Measurements from ENCODE around the gene NONO.
"Not testable (repeated sequence)": the region's sequence is repeated elsewhere in the genome, so short reads cannot be mapped to it uniquely, and the experiment has no call there.

NONO gene

DNA sequence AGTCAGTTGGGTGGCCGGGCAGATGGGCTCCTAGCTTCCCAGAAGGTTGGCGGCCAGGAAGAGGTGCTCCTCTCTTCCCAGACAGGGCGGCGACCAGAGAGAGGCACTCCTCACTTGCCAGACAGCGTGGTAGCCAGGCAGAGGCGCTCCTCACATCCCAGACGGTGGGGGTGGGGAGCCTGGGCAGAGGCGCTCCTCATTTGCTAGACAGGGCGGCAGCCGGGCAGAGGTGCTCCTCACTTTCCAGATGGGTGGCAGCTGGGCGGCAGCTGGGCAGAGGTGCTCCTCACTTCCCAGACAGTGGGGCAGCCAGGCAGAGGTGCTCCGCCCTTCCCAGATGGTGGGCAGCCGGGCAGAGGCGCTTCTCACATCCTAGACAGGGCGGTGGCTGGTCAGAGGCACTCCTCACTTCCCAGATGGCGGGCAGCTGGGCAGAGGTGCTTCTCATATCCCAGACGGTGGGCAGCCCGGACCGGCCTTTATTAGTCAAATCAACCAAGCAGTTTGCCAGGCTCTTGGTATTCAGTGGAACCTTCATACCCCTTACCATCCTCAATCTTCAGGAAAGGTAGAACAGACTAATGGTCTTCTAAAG is 13.5 kb upstream of the NONO start:
- Histone ChIP-seq H3K27ac (ENCODE audit: low read length) (no peak overlapping the region), H3K79me2 (ENCODE audit: low read length) (no peaks in the 10 kb centered on the region), H3K4me2 (ENCODE audit: low read length) (no peak overlapping the region), H3K4me3 (ENCODE audit: low read length) (no peak overlapping the region), H3K9ac (ENCODE audit: low read length) (no peak overlapping the region), H4K20me1 (ENCODE audit: insufficient read depth, low read length) (no peaks in the 10 kb centered on the region), H3K27me3 (ENCODE audit: low read depth, low read length) (no peaks in the 10 kb centered on the region), H2AFZ (ENCODE audit: low read depth, low read length) (no peak overlapping the region), H3K36me3 (replicated peaks; ENCODE audit: low read depth, low read length) (no peaks in the 10 kb centered on the region), H3K9me3 (ENCODE audit: insufficient read depth, low read length) (no peaks in the 10 kb centered on the region), H3K4me1 (ENCODE audit: low read length) (no peaks in the 10 kb centered on the region)
- no peak for TF ChIP-seq CTCF (IDR thresholded peaks at IDR 0.05; ENCODE audit: low read depth, low read length)
- TF ChIP-seq EZH2phosphoT487 (IDR thresholded peaks at IDR 0.05; ENCODE audit: low read depth): no peak

DNA sequence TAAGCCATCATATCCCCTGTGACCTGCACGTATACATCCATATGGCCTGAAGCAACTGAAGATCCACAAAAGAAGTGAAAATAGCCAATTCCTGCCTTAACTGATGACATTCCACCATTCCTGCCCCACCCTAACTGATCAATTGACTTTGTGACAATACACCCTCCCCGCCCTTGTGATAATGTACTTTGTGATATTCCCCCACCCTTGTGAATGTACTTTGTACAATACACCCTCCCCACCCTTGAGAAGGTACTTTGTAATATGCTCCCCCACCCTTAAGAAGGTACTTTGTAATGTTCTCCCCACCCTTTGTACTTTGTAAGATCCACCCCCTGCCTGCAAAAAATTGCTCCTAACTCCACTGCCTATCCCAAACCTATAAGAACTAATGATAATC is 11.1 kb upstream of the NONO start:
- H3K27me3 ChIP-seq (ENCODE audit: low read depth, low read length); H3K36me3 ChIP-seq (replicated peaks; ENCODE audit: low read depth, low read length); H3K4me3 ChIP-seq (ENCODE audit: low read length); H3K79me2 ChIP-seq (ENCODE audit: low read length); H2AFZ ChIP-seq (ENCODE audit: low read depth, low read length); H3K27ac ChIP-seq (ENCODE audit: low read length); H4K20me1 ChIP-seq (ENCODE audit: insufficient read depth, low read length); H3K4me1 ChIP-seq (ENCODE audit: low read length); H3K4me2 ChIP-seq (ENCODE audit: low read length); H3K9me3 ChIP-seq (ENCODE audit: insufficient read depth, low read length); H3K9ac ChIP-seq (ENCODE audit: low read length): not testable (repeated sequence)

DNA sequence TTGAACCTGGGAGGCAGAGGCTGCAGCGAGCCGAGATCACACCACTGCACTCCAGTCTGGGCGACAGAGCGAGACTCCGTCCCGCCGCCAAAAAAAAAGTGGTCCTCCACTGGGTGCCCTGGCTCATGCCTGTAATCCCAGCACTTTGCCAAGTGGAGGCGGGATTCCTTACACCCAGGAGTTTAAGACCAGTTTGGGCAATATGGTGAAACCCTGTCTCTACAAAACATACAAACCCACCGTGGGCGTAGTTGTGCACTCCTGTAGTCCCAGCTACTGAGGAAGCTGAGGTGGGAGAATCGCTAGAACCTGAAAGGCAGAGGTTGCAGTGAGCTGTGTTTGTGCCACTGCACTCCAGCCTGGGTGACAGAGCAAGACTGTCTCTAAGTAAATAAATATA is 2.1 kb upstream of the NONO start:
- Histone ChIP-seq H3K36me3 (replicated peaks; ENCODE audit: low read depth, low read length) (peaks cover 17% of the 10 kb centered on the region), H4K20me1 (ENCODE audit: insufficient read depth, low read length) (peaks cover 21% of the 10 kb centered on the region), H3K79me2 (ENCODE audit: low read length) (peaks cover 29% of the 10 kb centered on the region), H3K4me1 (ENCODE audit: low read length) (peaks cover 14% of the 10 kb centered on the region)
- H3K27me3 ChIP-seq (ENCODE audit: low read depth, low read length); H3K27ac ChIP-seq (ENCODE audit: low read length); H2AFZ ChIP-seq (ENCODE audit: low read depth, low read length); H3K4me3 ChIP-seq (ENCODE audit: low read length); H3K9me3 ChIP-seq (ENCODE audit: insufficient read depth, low read length); H3K4me2 ChIP-seq (ENCODE audit: low read length); H3K9ac ChIP-seq (ENCODE audit: low read length): not testable (repeated sequence)

- peak overlapping the region; percentile 92 for H3K27ac ChIP-seq (ENCODE audit: low read length)
- peaks cover 35% of the 10 kb centered on the region for H4K20me1 ChIP-seq (ENCODE audit: insufficient read depth, low read length)
- peak overlapping the region; percentile 83 for H3K9ac ChIP-seq (ENCODE audit: low read length)
- TF ChIP-seq EZH2phosphoT487 (IDR thresholded peaks at IDR 0.05; ENCODE audit: low read depth): no peak
- no peak for TF ChIP-seq CTCF (IDR thresholded peaks at IDR 0.05; ENCODE audit: low read depth, low read length)
- H3K4me2 ChIP-seq (ENCODE audit: low read length): peak overlapping the region; percentile 91
- H3K27me3 ChIP-seq (ENCODE audit: low read depth, low read length): no peaks in the 10 kb centered on the region
- no peaks in the 10 kb centered on the region for H3K9me3 ChIP-seq (ENCODE audit: insufficient read depth, low read length)
- peak overlapping the region; percentile 84 for H2AFZ ChIP-seq (ENCODE audit: low read depth, low read length)
- H3K79me2 ChIP-seq (ENCODE audit: low read length): peaks cover 44% of the 10 kb centered on the region
- H3K36me3 ChIP-seq (replicated peaks; ENCODE audit: low read depth, low read length): peaks cover 23% of the 10 kb centered on the region
- peaks cover 16% of the 10 kb centered on the region for H3K4me1 ChIP-seq (ENCODE audit: low read length)
- peak overlapping the region; percentile 89 for H3K4me3 ChIP-seq (ENCODE audit: low read length)
These were observed 677 bp upstream of the NONO start for GRCh38 chrX:71282514-71283402.

DNA sequence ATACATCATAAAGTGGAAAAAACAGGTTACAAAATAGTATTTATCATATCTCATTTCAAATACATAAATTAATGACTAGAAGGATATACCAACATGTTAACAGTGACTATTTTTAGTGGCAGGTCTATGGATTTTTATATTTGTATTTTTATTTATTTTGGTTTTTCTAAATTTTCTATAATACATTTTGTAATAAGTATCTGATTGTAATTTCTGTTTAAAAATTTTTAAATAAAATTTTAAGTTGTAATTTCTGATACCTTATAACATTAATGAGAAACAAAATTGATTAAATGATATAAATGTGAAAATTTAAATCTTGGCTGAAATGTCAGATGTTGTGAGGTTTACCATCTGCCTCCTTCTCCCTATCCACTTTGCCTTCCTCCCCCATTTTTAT is 2.5 kb downstream of the NONO start:
- peak overlapping the region; percentile 92 for H3K4me2 ChIP-seq (ENCODE audit: low read length)
- H3K36me3 ChIP-seq (replicated peaks; ENCODE audit: low read depth, low read length): peaks cover 35% of the 10 kb centered on the region
- H3K27me3 ChIP-seq (ENCODE audit: low read depth, low read length): no peaks in the 10 kb centered on the region
- no peak for TF ChIP-seq EZH2phosphoT487 (IDR thresholded peaks at IDR 0.05; ENCODE audit: low read depth)
- no peak for TF ChIP-seq CTCF (IDR thresholded peaks at IDR 0.05; ENCODE audit: low read depth, low read length)
- H3K9ac ChIP-seq (ENCODE audit: low read length): peak overlapping the region; percentile 93
- H3K79me2 ChIP-seq (ENCODE audit: low read length): peaks cover 75% of the 10 kb centered on the region
- peaks cover 61% of the 10 kb centered on the region for H4K20me1 ChIP-seq (ENCODE audit: insufficient read depth, low read length)
- H2AFZ ChIP-seq (ENCODE audit: low read depth, low read length): no peak overlapping the region
- H3K27ac ChIP-seq (ENCODE audit: low read length): no peak overlapping the region
- no peaks in the 10 kb centered on the region for H3K9me3 ChIP-seq (ENCODE audit: insufficient read depth, low read length)
- H3K4me3 ChIP-seq (ENCODE audit: low read length): peak overlapping the region; percentile 89
- peaks cover 16% of the 10 kb centered on the region for H3K4me1 ChIP-seq (ENCODE audit: low read length)

Data from OCI-LY3 (cell line).